Hematopoietic multipotent progenitor cell treated with erythropoietin and hydrocortisone succinate and interleukin-3 and kit ligand, for 6 days (in vitro differentiated cells): Measurements from ENCODE around the gene WNT10A.
"Not testable (repeated sequence)": the region's sequence is repeated elsewhere in the genome, so short reads cannot be mapped to it uniquely, and the experiment has no call there.

Source experiments
- DNase-seq: peaks from one replicate; pipeline ENCODE4 v3.0.0-alpha.2; 2015

WNT10A gene

GRCh38 chr2:218894880-218895157 lies 14.2 kb downstream of the WNT10A start:
- DNase-seq = no peak

- DNase-seq = no peak
Observed at GRCh38 chr2:218895326-218895725, 14.7 kb downstream of the WNT10A start.

- no peak for DNase-seq
Observed at GRCh38 chr2:218895759-218896500, 15.3 kb downstream of the WNT10A start.

GRCh38 chr2:218896501-218897393 lies 16.1 kb downstream of the WNT10A start:
- no peak for DNase-seq

- no peak for DNase-seq
Observed at GRCh38 chr2:218897394-218898108, 16.9 kb downstream of the WNT10A start.

- DNase-seq = peak; percentile 77
Observed at GRCh38 chr2:218898109-218898878, 17.6 kb downstream of the WNT10A start.

- DNase-seq = no peak
Observed at GRCh38 chr2:218899147-218899546, 18.5 kb downstream of the WNT10A start.

GRCh38 chr2:218902427-218902826 lies 21.8 kb downstream of the WNT10A start:
- DNase-seq = no peak

- no peak for DNase-seq
Observed at GRCh38 chr2:218904176-218904575, 23.5 kb downstream of the WNT10A start.

GRCh38 chr2:218908721-218909619 lies 28.3 kb downstream of the WNT10A start:
- peak; percentile 93 for DNase-seq

- no peak for DNase-seq
Observed at GRCh38 chr2:218910741-218911140, 30.1 kb downstream of the WNT10A start.

GRCh38 chr2:218920504-218920903 lies 39.9 kb downstream of the WNT10A start:
- DNase-seq = no peak

GRCh38 chr2:218924757-218925156 lies 44.1 kb downstream of the WNT10A start:
- no peak for DNase-seq

- DNase-seq = no peak
Observed at GRCh38 chr2:218925434-218925833, 44.8 kb downstream of the WNT10A start.

- no peak for DNase-seq
Observed at GRCh38 chr2:218927422-218927821, 46.8 kb downstream of the WNT10A start.

- DNase-seq = no peak
Observed at GRCh38 chr2:218927876-218928275, 47.2 kb downstream of the WNT10A start.

- DNase-seq = not testable (repeated sequence)
Observed at GRCh38 chr2:218930488-218930887, 49.8 kb downstream of the WNT10A start.

GRCh38 chr2:218931751-218932150 lies 51.1 kb downstream of the WNT10A start:
- DNase-seq = not testable (repeated sequence)
